ENCODE data around the gene PPP6R3. TPM values are rescaled to one million over a fixed set of nuclear protein-coding genes. Genes with fewer than 3 reads are reported as not detected.

The PPP6R3 gene
- total RNA-seq, 2 donors from 2014 or later: 118 to 136 TPM

DNA sequence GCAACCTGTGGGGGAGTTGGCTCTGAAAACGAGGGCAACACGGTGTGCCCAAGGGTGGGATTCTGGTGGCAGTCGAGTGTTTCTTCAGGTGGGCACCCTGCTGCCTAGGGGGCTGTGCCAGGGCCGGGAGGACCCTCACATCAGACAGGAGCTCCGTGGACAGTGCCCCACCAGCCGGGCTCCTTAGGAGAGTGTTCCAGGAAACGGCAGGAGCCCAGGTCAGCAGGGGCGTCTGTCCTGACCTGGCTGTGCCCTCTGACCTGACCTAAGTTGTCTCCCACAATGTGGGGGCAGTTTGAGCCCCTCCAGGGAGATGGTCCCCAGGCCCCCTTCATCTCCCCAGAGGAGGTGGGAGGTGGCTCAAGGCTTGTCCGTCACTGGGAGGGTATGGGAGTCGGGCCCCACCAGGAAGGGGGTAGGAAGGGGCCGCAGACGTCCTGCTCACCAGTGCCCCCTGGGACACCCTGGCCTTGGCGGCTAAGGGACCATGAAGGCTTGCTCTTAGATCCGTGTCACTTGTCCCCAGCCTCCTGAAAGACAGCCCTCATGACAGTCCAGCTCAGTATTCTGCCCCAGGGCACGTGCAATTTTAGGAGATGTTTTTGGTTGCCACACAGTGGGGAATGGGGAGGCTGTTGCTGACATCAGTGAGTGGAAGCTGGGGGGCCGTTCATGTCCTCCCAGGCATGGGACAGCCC lies 191.6 kb downstream of the PPP6R3 start:
- H3K9me3 ChIP-seq (ENCODE audit: control insufficient read depth, low read length): peaks cover 15% of the 10 kb centered on the region
- Mint-ChIP-seq H3K27ac (no peak overlapping the region), H3K36me3 (ENCODE audit: low read depth) (no peaks in the 10 kb centered on the region), H3K4me3 (no peak overlapping the region), H3K4me1 (no peaks in the 10 kb centered on the region), H3K27me3 (ENCODE audit: insufficient read depth) (peaks cover 2% of the 10 kb centered on the region), H3K9me3 (peaks cover 10% of the 10 kb centered on the region)
- no peak overlapping the region for H3K4me3 ChIP-seq (ENCODE audit: low read length)
- no peak overlapping the region for H3K9ac ChIP-seq (ENCODE audit: extremely low read depth, low read length, poor library complexity, severe bottlenecking)
- H3K27me3 ChIP-seq (ENCODE audit: control insufficient read depth, insufficient read depth, low read length, poor library complexity, severe bottlenecking): no peaks in the 10 kb centered on the region
- DNase-seq: no peak
- TF ChIP-seq, protein P1, sequence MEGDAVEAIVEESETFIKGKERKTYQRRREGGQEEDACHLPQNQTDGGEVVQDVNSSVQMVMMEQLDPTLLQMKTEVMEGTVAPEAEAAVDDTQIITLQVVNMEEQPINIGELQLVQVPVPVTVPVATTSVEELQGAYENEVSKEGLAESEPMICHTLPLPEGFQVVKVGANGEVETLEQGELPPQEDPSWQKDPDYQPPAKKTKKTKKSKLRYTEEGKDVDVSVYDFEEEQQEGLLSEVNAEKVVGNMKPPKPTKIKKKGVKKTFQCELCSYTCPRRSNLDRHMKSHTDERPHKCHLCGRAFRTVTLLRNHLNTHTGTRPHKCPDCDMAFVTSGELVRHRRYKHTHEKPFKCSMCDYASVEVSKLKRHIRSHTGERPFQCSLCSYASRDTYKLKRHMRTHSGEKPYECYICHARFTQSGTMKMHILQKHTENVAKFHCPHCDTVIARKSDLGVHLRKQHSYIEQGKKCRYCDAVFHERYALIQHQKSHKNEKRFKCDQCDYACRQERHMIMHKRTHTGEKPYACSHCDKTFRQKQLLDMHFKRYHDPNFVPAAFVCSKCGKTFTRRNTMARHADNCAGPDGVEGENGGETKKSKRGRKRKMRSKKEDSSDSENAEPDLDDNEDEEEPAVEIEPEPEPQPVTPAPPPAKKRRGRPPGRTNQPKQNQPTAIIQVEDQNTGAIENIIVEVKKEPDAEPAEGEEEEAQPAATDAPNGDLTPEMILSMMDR (conservative IDR thresholded peaks at IDR 0.05): peak; percentile 49
- no peaks in the 10 kb centered on the region for H3K36me3 ChIP-seq (ENCODE audit: control insufficient read depth, insufficient read depth, low read length)
- no peaks in the 10 kb centered on the region for H3K4me1 ChIP-seq (ENCODE audit: control insufficient read depth, insufficient read depth, low read length)
- H3K27ac ChIP-seq (ENCODE audit: low read depth, low read length): no peak overlapping the region
- 80 to 86% methylated on average over 12 to 16 of the region's 16 CpGs for WGBS, 2 experiments (ENCODE audit: insufficient coverage in 1 of 2, insufficient read length in 1 of 2)

DNA sequence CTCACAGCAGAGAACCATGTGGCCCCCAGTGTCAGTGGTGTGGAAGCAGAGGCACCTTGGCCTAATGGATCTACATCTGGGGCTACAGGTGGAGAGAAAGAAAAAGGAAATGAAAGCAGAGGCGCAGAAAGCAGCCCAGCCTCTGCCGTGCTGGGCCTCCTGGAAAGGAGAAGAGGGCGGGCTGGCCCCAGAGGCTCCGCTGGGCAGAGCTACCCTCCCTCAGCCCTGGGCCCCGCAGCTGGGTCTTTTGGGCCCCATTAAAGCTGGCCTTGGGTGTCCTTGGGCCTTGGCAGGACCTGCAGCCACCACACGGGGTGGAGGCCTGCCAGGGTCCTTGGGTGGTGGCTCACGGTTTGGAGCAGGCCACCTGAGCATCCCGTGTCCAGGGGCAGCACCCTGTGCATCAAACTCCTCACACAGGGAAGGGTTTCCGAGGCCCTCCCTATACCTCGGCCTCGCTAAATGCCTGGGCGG lies 192.2 kb downstream of the PPP6R3 start:
- no peaks in the 10 kb centered on the region for H3K4me1 Mint-ChIP-seq
- H3K36me3 Mint-ChIP-seq (ENCODE audit: low read depth): no peaks in the 10 kb centered on the region
- Histone ChIP-seq H3K27ac (ENCODE audit: low read depth, low read length) (no peak overlapping the region), H3K9ac (ENCODE audit: extremely low read depth, low read length, poor library complexity, severe bottlenecking) (no peak overlapping the region), H3K9me3 (ENCODE audit: control insufficient read depth, low read length) (peaks cover 10% of the 10 kb centered on the region), H3K27me3 (ENCODE audit: control insufficient read depth, insufficient read depth, low read length, poor library complexity, severe bottlenecking) (no peaks in the 10 kb centered on the region), H3K4me1 (ENCODE audit: control insufficient read depth, insufficient read depth, low read length) (no peaks in the 10 kb centered on the region), H3K4me3 (ENCODE audit: low read length) (no peak overlapping the region), H3K36me3 (ENCODE audit: control insufficient read depth, insufficient read depth, low read length) (no peaks in the 10 kb centered on the region)
- no peak overlapping the region for H3K4me3 Mint-ChIP-seq
- TF ChIP-seq, protein P1 (conservative IDR thresholded peaks at IDR 0.05): no peak
- peaks cover 7% of the 10 kb centered on the region for H3K9me3 Mint-ChIP-seq
- H3K27me3 Mint-ChIP-seq (ENCODE audit: insufficient read depth): peaks cover 2% of the 10 kb centered on the region
- H3K27ac Mint-ChIP-seq: no peak overlapping the region
- no peak for DNase-seq
- WGBS, 2 experiments (ENCODE audit: insufficient coverage in 1 of 2, insufficient read length in 1 of 2): 89% methylated on average over 11 to 12 of the region's 12 CpGs

DNA sequence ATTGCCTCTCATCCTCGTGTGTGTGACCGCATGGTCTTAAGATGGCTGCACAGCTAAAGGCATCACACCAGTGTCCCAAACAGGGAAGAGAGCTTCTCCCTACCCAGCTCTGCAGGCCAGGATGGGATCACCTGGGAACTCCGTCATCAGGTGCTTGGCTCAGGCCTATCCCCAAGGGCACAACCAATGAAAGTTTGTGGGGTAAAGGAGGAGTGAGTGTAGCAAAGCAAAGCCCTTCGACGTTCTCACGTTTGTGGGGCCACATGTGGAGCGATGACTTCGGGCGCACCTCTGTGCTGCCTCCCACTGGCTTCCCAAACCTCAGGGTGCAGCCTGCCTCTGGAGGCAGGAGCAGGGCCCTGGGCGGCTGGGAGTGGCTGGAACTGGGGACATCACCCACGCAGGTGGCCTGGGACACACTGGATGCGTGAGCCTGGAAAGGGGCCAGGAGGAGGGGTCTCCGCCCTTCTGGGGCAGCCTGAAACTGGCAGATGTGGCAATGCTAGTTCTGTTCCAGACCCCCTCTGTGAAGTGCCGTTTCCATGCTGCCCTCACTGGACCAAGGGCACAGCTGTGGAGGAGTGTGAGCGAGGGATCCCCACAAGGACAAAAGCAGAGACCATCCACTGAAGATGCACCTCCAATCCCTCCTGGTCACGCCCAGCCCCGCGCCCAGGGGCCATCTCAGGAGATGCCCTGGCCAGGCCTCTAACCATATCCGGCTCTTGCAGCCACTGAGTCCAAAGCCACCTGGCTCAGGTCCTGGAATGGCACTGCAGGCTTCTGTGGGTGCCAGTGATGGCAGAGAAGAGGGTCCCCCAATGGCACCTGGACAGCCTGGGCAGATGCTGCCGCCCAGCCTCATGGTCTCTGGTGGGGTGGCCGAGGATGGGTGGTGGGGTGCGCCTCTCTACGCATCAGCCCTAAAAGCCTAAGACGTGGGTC lies 193.2 kb downstream of the PPP6R3 start:
- H3K27ac Mint-ChIP-seq: no peak overlapping the region
- H3K27me3 ChIP-seq (ENCODE audit: control insufficient read depth, insufficient read depth, low read length, poor library complexity, severe bottlenecking): no peaks in the 10 kb centered on the region
- TF ChIP-seq, protein P1 (conservative IDR thresholded peaks at IDR 0.05): no peak
- H3K4me1 Mint-ChIP-seq: no peaks in the 10 kb centered on the region
- no peaks in the 10 kb centered on the region for H3K36me3 Mint-ChIP-seq (ENCODE audit: low read depth)
- peaks cover 7% of the 10 kb centered on the region for H3K9me3 Mint-ChIP-seq
- WGBS, 2 experiments (ENCODE audit: insufficient coverage in 1 of 2, insufficient read length in 1 of 2): 76 to 80% methylated on average over 13 to 24 of the region's 24 CpGs
- DNase-seq: no peak
- H3K4me1 ChIP-seq (ENCODE audit: control insufficient read depth, insufficient read depth, low read length): no peaks in the 10 kb centered on the region
- peaks cover 10% of the 10 kb centered on the region for H3K9me3 ChIP-seq (ENCODE audit: control insufficient read depth, low read length)
- H3K4me3 ChIP-seq (ENCODE audit: low read length): no peak overlapping the region
- H3K27me3 Mint-ChIP-seq (ENCODE audit: insufficient read depth): peaks cover 2% of the 10 kb centered on the region
- H3K36me3 ChIP-seq (ENCODE audit: control insufficient read depth, insufficient read depth, low read length): no peaks in the 10 kb centered on the region
- no peak overlapping the region for H3K4me3 Mint-ChIP-seq
- no peak overlapping the region for H3K27ac ChIP-seq (ENCODE audit: low read depth, low read length)
- no peak overlapping the region for H3K9ac ChIP-seq (ENCODE audit: extremely low read depth, low read length, poor library complexity, severe bottlenecking)
